ENCODE results near the gene CES3. TPM values are rescaled to one million over a fixed set of nuclear protein-coding genes. Genes with fewer than 3 reads are reported as not detected.
A peak's percentile ranks its signal among the peaks of the same experiment; 100 is the strongest.
"Not testable (repeated sequence)": the region's sequence is repeated elsewhere in the genome, so short reads cannot be mapped to it uniquely, and the experiment has no call there.

The CES3 gene
- total RNA-seq, 1 experiment from 2014 or later: not detected

DNA sequence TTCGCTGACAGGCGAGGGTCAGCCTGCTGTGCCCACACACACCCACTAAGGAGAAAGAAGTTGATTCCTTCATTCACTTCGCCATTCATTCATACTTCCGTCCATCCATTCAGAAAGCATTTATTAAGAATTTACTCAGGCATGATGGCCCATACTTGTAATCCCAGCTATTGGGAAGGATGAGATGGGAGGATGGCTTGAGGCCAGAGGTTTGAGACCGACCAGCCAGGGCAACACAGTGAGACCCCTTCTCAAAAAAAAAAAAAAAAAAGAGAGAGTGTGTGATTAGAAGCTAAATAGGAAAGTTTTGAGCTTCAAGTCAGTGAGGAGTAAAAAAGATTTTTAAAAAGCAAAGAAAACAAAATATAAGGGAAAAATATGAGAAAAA is 17.0 kb upstream of the CES3 start:
- DNase-seq (ENCODE audit: low read depth in 1 of 2, low spot score in 2 of 2): no peak
- Histone ChIP-seq H3K27me3 (replicated peaks) (peaks cover under 1% of the 10 kb centered on the region; the same call in 1 of the 2 replicates), H3K27ac (no peak overlapping the region)

GRCh38 chr16:66944971-66945370 is 16.1 kb upstream of the CES3 start:
- Histone ChIP-seq H3K36me3 (peaks cover 40% of the 10 kb centered on the region), H3K4me1 (replicated peaks) (peaks cover 11% of the 10 kb centered on the region)
- not testable (repeated sequence) for H3K27ac ChIP-seq; DNase-seq (ENCODE audit: low read depth in 1 of 2, low spot score in 2 of 2); H3K27me3 ChIP-seq (replicated peaks); H3K9me3 ChIP-seq (replicated peaks); H3K4me3 ChIP-seq

More for the DNA sequence above, 17.0 kb upstream of the CES3 start:
- H3K4me1 ChIP-seq (replicated peaks): peaks cover 11% of the 10 kb centered on the region
- no peak overlapping the region for H3K4me3 ChIP-seq
- peaks cover 49% of the 10 kb centered on the region for H3K36me3 ChIP-seq
- H3K9me3 ChIP-seq (replicated peaks): no peaks in the 10 kb centered on the region

GRCh38 chr16:66945939-66946338 is 15.1 kb upstream of the CES3 start:
- no peak for DNase-seq (ENCODE audit: low read depth in 1 of 2, low spot score in 2 of 2)

DNA sequence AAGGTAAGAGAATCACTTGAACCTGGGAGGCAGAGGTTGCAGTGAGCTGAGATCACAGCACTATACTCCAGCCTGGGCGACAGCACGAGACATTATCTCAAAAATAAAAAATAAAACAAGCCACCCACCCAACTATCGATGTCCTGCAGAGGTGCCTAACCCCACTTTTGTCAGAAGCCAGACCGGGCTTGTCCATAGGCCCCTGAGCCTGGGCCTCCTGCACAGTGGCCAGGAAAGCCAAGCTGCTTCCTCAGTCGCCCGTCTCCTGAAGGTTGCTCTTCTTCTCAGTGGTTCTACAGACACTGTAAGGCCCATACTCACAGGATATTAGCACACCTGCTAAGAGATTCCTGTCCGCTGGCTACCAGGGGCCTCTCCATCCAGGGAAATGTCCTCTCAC is 14.5 kb upstream of the CES3 start:
- Histone ChIP-seq H3K36me3 (peaks cover 24% of the 10 kb centered on the region), H3K27me3 (replicated peaks) (peaks cover 3% of the 10 kb centered on the region; the same call in 1 of the 2 replicates), H3K9me3 (replicated peaks) (peaks cover 4% of the 10 kb centered on the region; the same call in 1 of the 2 replicates), H3K27ac (no peak overlapping the region), H3K4me3 (no peak overlapping the region), H3K4me1 (replicated peaks) (peaks cover 11% of the 10 kb centered on the region)
- DNase-seq (ENCODE audit: low read depth in 1 of 2, low spot score in 2 of 2): no peak

More at GRCh38 chr16:66945939-66946338, 15.1 kb upstream of the CES3 start:
- Histone ChIP-seq H3K27ac (no peak overlapping the region), H3K36me3 (peaks cover 30% of the 10 kb centered on the region), H3K27me3 (replicated peaks) (peaks cover 3% of the 10 kb centered on the region; the same call in 1 of the 2 replicates), H3K4me3 (no peak overlapping the region), H3K4me1 (replicated peaks) (peaks cover 11% of the 10 kb centered on the region), H3K9me3 (replicated peaks) (peaks cover under 1% of the 10 kb centered on the region; the same call in 1 of the 2 replicates)

DNA sequence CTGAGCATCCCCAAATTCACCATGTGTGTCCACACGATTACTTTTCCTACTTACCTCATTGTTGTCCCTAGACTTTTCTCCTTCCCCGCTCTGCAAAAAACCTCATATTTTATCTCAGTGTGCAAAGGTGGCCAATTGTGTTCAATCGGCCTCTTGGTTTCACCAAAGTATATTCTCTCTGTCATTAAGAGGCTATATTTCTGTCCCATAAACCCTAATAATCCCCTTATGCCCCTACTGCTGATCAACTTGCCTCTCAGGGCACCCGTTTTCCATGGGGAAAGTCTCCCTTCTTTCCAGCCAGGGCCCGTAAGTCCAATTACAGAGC is 14.1 kb upstream of the CES3 start:
- Histone ChIP-seq H3K36me3 (peaks cover 21% of the 10 kb centered on the region), H3K4me3 (no peak overlapping the region), H3K4me1 (replicated peaks) (peaks cover 11% of the 10 kb centered on the region), H3K27me3 (replicated peaks) (peaks cover 3% of the 10 kb centered on the region; the same call in 1 of the 2 replicates), H3K27ac (no peak overlapping the region), H3K9me3 (replicated peaks) (peaks cover 4% of the 10 kb centered on the region; the same call in 1 of the 2 replicates)
- no peak for DNase-seq (ENCODE audit: low read depth in 1 of 2, low spot score in 2 of 2)

- peak overlapping the region; percentile 33 for H3K4me3 ChIP-seq
- H3K27ac ChIP-seq: no peak overlapping the region
- peak; percentile 78 for DNase-seq (ENCODE audit: low read depth in 1 of 2, low spot score in 2 of 2)
- H3K27me3 ChIP-seq (replicated peaks): peaks cover 3% of the 10 kb centered on the region; the same call in 1 of the 2 replicates
- peaks cover 11% of the 10 kb centered on the region for H3K4me1 ChIP-seq (replicated peaks)
- H3K9me3 ChIP-seq (replicated peaks): peaks cover 4% of the 10 kb centered on the region; the same call in 1 of the 2 replicates
- peaks cover 15% of the 10 kb centered on the region for H3K36me3 ChIP-seq
These were observed 13.6 kb upstream of the CES3 start for GRCh38 chr16:66947302-66948065.

DNA sequence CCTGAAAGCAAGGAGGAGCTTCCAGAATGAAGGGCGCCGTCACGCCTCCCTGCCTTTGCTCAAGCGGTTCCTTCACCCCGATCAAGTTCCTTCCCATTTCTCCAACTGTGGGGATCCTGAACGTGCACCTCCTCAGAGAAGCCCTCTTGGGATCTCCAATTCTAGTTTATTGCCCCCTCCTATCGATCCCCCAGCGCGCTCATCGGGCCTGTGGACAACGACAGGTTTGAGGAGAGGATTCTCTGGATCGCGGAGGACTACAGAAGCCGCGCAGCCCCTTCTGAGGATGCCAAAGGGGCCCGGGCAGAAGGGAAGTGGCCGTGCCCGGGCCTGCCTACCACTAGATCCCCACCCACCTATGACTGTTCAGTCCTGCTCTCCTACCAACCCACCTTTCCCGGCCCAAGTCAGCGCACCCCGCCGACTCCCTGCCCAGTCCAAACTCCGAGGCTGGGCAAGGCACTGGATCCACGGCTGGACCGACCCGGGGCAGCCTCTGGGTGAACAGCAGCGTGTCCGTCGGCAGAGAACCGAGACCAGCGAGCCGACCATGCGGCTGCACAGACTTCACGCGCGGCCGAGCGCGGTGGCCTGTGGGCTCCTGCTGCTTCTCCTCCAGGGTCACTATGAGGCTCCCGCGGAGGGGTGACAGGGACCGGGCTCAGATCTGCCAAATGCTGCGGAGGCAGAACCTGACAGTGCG is 12.8 kb upstream of the CES3 start:
- Histone ChIP-seq H3K27me3 (replicated peaks) (peaks cover 3% of the 10 kb centered on the region; the same call in 1 of the 2 replicates), H3K9me3 (replicated peaks) (peaks cover 4% of the 10 kb centered on the region; the same call in 1 of the 2 replicates), H3K36me3 (peaks cover 7% of the 10 kb centered on the region; the same call in 1 of the 2 replicates), H3K4me3 (peak overlapping the region; percentile 33), H3K27ac (no peak overlapping the region), H3K4me1 (replicated peaks) (peaks cover 11% of the 10 kb centered on the region)
- no peak for DNase-seq (ENCODE audit: low read depth in 1 of 2, low spot score in 2 of 2)

DNA sequence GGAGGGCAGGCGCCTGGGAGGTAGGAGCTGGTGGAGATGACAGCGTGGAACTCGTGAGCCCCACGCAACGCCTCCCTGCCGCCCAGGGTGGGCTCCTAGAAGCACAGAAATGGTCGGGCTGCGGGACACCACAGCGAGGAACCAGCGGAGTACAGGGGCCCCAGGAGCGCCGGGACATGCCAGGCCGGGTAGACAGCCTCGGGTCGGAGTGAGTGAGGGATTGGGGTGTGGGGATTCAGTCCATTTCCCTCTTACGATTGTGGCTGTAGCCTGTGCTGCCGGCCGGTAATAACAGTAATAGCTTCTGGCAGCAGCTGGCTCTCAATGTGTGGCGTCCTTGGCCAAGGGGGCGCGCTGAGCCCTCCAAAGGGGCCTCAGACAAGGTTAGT is 12.2 kb upstream of the CES3 start:
- no peak overlapping the region for H3K27ac ChIP-seq
- H3K9me3 ChIP-seq (replicated peaks): peaks cover 4% of the 10 kb centered on the region; the same call in 1 of the 2 replicates
- H3K4me3 ChIP-seq: no peak overlapping the region
- DNase-seq (ENCODE audit: low read depth in 1 of 2, low spot score in 2 of 2): no peak
- peaks cover 3% of the 10 kb centered on the region; the same call in 1 of the 2 replicates for H3K27me3 ChIP-seq (replicated peaks)
- peaks cover 2% of the 10 kb centered on the region; the same call in 1 of the 2 replicates for H3K36me3 ChIP-seq
- peaks cover 11% of the 10 kb centered on the region for H3K4me1 ChIP-seq (replicated peaks)

DNA sequence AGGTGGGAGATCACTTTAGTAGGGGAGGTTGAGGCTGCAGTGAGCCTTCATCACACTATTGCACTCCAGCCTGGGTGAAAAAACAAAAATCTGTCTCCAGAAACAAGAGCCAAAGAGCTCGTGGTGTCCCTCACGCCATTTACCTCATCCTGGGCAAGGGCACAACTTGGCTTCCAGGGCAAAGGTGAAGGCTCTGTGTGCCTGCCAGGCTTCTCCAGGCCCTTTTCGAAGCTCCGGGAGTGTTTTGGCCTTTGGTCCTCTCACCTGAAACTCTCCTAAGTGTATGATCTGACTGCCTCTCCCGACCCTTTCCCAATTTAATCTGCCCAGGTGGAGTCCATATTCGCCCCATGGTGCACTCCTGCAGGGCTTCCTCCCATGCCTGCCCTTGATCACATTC is 11.6 kb upstream of the CES3 start:
- Histone ChIP-seq H3K9me3 (replicated peaks) (peaks cover 4% of the 10 kb centered on the region; the same call in 1 of the 2 replicates), H3K27ac (no peak overlapping the region), H3K27me3 (replicated peaks) (peaks cover 3% of the 10 kb centered on the region; the same call in 1 of the 2 replicates), H3K4me1 (replicated peaks) (peaks cover 11% of the 10 kb centered on the region), H3K36me3 (no peaks in the 10 kb centered on the region), H3K4me3 (no peak overlapping the region)
- DNase-seq (ENCODE audit: low read depth in 1 of 2, low spot score in 2 of 2): no peak

DNA sequence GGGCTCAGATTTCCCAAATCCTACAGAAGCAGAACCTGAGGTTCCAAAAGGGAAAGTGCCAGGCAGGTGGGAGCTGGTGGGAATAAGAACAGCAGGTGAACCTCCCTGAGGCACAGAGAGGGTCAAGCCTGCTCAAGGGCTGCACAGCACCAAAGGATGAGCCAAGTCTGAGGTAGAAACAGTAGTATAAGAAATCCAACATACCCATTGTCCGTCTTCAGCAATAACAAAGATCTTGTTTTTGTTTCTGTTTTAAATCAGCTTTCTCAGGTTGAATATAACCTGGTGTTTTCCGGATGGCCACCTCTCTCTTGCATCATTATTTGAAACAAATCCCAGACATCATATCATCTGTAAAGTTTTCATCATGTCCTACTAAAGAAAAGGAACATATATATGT is 10.6 kb upstream of the CES3 start:
- no peak overlapping the region for H3K27ac ChIP-seq
- no peak overlapping the region for H3K4me3 ChIP-seq
- peaks cover 11% of the 10 kb centered on the region for H3K4me1 ChIP-seq (replicated peaks)
- H3K36me3 ChIP-seq: no peaks in the 10 kb centered on the region
- H3K9me3 ChIP-seq (replicated peaks): peaks cover 4% of the 10 kb centered on the region; the same call in 1 of the 2 replicates
- DNase-seq (ENCODE audit: low read depth in 1 of 2, low spot score in 2 of 2): no peak
- H3K27me3 ChIP-seq (replicated peaks): peaks cover 3% of the 10 kb centered on the region; the same call in 1 of the 2 replicates

DNA sequence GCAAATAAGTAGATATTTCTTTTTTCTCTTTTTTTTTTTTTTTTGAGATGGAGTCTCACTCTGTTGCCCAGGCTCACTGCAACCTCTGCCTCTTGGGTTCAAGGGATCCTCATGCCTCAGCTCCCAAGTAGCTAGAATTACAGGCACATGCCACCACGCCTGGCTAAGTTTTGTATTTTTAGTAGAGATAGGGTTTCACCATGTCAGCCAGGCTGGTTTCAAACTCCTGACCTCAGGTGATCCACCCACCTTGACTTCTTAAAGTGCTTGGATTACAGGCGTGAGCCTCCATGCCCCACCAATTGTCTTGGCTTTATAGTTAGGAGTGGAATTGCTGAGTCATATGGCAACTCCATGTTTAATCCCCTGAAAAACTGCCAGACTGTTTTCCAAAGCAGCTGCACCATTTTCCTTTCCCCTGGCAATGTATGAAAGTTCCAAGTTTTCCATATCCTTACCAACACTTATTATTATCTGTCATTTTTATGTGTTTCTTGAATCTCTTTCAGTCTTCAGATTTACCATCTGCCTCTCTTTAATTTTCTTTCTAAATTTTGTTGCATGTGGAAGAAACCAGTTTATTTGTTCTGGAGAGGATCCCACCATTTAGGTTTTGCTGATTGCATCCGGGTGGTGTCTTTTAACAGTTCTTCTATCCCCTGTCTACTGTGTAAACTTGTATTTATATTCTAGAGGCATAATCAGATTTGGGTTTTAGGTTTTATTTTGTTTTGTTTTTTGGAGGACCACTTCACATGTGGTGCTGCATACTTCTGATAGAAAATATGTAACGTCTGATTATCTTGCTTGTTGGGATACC is 9.9 kb upstream of the CES3 start:
- H3K4me3 ChIP-seq: no peak overlapping the region

DNA sequence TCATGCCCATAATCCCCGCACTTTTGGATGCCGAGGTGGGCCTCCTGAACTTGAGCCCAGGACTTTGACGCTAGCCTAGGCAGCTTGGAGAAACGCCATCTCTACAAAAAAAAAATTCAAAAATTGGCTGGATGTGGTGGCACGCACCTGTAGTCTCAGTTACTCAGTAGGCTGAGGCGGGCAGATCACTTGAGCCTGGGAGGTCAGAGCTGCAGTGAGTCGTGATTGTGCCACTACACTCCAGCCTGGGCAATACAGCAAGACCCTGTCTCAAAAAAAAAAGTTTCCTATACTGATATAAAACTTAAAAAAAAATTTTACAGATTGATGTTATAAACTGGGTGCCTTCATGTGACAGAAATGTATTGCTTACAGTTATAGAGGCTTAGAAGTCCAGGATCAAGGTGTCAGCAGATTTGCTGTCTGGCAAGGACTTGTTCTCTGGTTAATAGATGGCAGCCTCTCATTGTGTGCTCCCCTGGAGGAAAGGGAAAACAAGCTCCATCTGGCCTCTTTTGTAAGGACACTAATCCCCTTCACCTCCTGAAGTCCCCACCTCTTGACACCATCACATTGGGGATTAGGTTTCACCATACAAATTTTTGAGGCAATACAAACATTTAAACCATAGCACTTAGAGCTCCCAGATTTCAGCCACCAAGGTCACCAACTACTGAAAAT is 8.5 kb upstream of the CES3 start:
- Histone ChIP-seq H3K27ac (no peak overlapping the region), H3K36me3 (no peaks in the 10 kb centered on the region), H3K9me3 (replicated peaks) (peaks cover 4% of the 10 kb centered on the region; the same call in 1 of the 2 replicates), H3K27me3 (replicated peaks) (peaks cover 3% of the 10 kb centered on the region; the same call in 1 of the 2 replicates), H3K4me1 (replicated peaks) (peaks cover 7% of the 10 kb centered on the region), H3K4me3 (no peak overlapping the region)
- no peak for DNase-seq (ENCODE audit: low read depth in 1 of 2, low spot score in 2 of 2)

More for the DNA sequence above, 9.9 kb upstream of the CES3 start:
- Histone ChIP-seq H3K4me1 (replicated peaks) (peaks cover 11% of the 10 kb centered on the region), H3K27me3 (replicated peaks) (peaks cover 3% of the 10 kb centered on the region; the same call in 1 of the 2 replicates), H3K9me3 (replicated peaks) (peaks cover 4% of the 10 kb centered on the region; the same call in 1 of the 2 replicates), H3K27ac (no peak overlapping the region), H3K36me3 (no peaks in the 10 kb centered on the region)
- no peak for DNase-seq (ENCODE audit: low read depth in 1 of 2, low spot score in 2 of 2)
